Fibroblast of lung (primary cell): ENCODE results near the gene FIGNL1. TPM values are rescaled to one million over a fixed set of nuclear protein-coding genes. Genes with fewer than 3 reads are reported as not detected.
"Not testable (repeated sequence)": the region's sequence is repeated elsewhere in the genome, so short reads cannot be mapped to it uniquely, and the experiment has no call there.

Experiments used
- DNase-seq, 2 donors: peaks; one replicate each; pipeline versions ENCODE4 v3.0.0 to v3.0.0-alpha.2; 2010; ENCODE audit warnings: low read depth in 2 of 2
- H2AFZ ChIP-seq: 2 replicates; pipeline ENCODE4 v1.5.1; 2012; ENCODE audit warnings: low read length, control low read depth, inconsistent platforms
- H3K27ac ChIP-seq: 2 replicates; pipeline ENCODE4 v1.5.1; 2011; ENCODE audit warnings: low read length, control low read depth; ENCODE audit not compliant: insufficient read depth
- H3K27me3 ChIP-seq: 2 replicates; pipeline ENCODE4 v1.5.1; 2011; ENCODE audit warnings: mild to moderate bottlenecking, low read length; ENCODE audit not compliant: control insufficient read depth, insufficient read depth
- H3K36me3 ChIP-seq: 2 replicates; pipeline ENCODE4 v1.5.1; 2011; ENCODE audit warnings: low read length; ENCODE audit not compliant: control insufficient read depth, insufficient read depth
- H3K4me1 ChIP-seq: 2 replicates; pipeline ENCODE4 v1.5.1; 2011; ENCODE audit warnings: low read length; ENCODE audit not compliant: control insufficient read depth, insufficient read depth; ENCODE audit errors: extremely low read depth
- H3K4me2 ChIP-seq: 2 replicates; pipeline ENCODE4 v1.5.1; 2011; ENCODE audit warnings: low read length, control low read depth; ENCODE audit not compliant: insufficient read depth; ENCODE audit errors: extremely low read depth
- H3K4me3 ChIP-seq, 4 experiments: fragments of 200-600 bp in 1 of 4; sonication (generic) in 1 of 4; replicated peaks in 1 of 4; 2 replicates each; pipeline ENCODE4 v1.5.1; 2011 to 2016; ENCODE audit warnings: low read length in 4 of 4, low read depth in 3 of 4, mild to moderate bottlenecking in 3 of 4, control low read depth in 2 of 4, inconsistent platforms in 1 of 4, mixed read lengths in 1 of 4; ENCODE audit not compliant: insufficient read depth in 1 of 4; ENCODE audit errors: control extremely low read depth in 1 of 4
- H3K79me2 ChIP-seq: 2 replicates; pipeline ENCODE4 v1.5.1; 2012; ENCODE audit warnings: mild to moderate bottlenecking, low read length, inconsistent platforms; ENCODE audit not compliant: control insufficient read depth, insufficient read depth
- H3K9ac ChIP-seq: 2 replicates; pipeline ENCODE4 v1.5.1; 2011; ENCODE audit warnings: mild to moderate bottlenecking, low read length, control low read depth; ENCODE audit not compliant: insufficient read depth
- H3K9me3 ChIP-seq: 2 replicates; pipeline ENCODE4 v1.5.1; 2012; ENCODE audit warnings: low read depth, low read length; ENCODE audit not compliant: control insufficient read depth, insufficient read depth
- H4K20me1 ChIP-seq: 2 replicates; pipeline ENCODE4 v1.5.1; 2011; ENCODE audit warnings: low read length; ENCODE audit not compliant: control insufficient read depth, insufficient read depth; ENCODE audit errors: extremely low read depth
- EZH2 ChIP-seq: IDR thresholded peaks from 2 replicates; pipeline ENCODE4 v1.5.1; 2012; ENCODE audit warnings: low read length, control low read depth, mild to moderate bottlenecking; ENCODE audit errors: missing control alignments
- polyA plus RNA-seq, 2 donors: library from polyadenylated mRNA; depleted of rRNA in 1 of 2; stranded (reverse) in 1 of 2; unstranded in 1 of 2; fragments of >200 nt; gene quantifications; 2 replicates each; pipeline ENCODE4 v1.2.1, GENCODE V29; 2011 to 2012; ENCODE audit warnings: missing spikeins in 1 of 2
- total RNA-seq: library from RNA; depleted of rRNA; stranded (reverse); fragments of >200 nt; gene quantifications from 2 replicates; pipeline ENCODE4 v1.2.1, GENCODE V29; 2014
- TF ChIP-seq, protein P1 (sequence below), 2 donors: IDR thresholded peaks in 1 of 2; conservative IDR thresholded peaks in 1 of 2; 1 replicate in 1 of 2; 2 replicates in 1 of 2; pipeline ENCODE4 v1.5.1; 2011 to 2012; ENCODE audit warnings: low read length in 2 of 2, control low read depth in 1 of 2, inconsistent platforms in 1 of 2, low read depth in 1 of 2, mild to moderate bottlenecking in 1 of 2

FIGNL1 gene
- total and polyA plus RNA-seq, 2 donors (not counting 1 experiment from before 2014, with no cell fraction given), result 6.4 to 8.2 TPM

DNA sequence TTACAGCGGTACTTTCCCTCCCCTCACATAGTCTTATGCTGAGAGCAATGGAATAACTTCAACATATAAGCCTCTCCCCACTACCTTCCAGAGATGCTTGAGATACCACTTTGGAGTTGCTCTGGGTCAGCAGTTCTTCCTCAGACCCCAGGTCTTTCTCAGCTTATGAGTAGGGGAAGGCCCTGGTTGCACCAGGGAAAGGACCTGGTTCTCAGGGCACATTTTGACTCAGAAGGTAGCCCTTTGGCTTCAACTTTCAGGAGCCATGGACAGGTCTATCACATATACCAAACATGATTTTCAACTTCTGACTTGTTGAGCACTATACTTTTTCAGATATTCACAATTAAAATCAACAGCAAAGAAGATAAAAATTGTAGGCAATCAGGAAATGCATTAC, 11.5 kb upstream of the FIGNL1 start:
- Histone ChIP-seq H3K79me2 (no peaks in the 10 kb centered on the region), H3K9me3 (no peaks in the 10 kb centered on the region), H2AFZ (no peak overlapping the region), H3K36me3 (no peaks in the 10 kb centered on the region), H3K27me3 (no peaks in the 10 kb centered on the region), H3K9ac (no peak overlapping the region), H3K4me1 (no peaks in the 10 kb centered on the region), H3K4me3 (no peak overlapping the region), H3K27ac (no peak overlapping the region), H3K4me2 (no peak overlapping the region), H4K20me1 (no peaks in the 10 kb centered on the region)
- TF ChIP-seq, protein P1, sequence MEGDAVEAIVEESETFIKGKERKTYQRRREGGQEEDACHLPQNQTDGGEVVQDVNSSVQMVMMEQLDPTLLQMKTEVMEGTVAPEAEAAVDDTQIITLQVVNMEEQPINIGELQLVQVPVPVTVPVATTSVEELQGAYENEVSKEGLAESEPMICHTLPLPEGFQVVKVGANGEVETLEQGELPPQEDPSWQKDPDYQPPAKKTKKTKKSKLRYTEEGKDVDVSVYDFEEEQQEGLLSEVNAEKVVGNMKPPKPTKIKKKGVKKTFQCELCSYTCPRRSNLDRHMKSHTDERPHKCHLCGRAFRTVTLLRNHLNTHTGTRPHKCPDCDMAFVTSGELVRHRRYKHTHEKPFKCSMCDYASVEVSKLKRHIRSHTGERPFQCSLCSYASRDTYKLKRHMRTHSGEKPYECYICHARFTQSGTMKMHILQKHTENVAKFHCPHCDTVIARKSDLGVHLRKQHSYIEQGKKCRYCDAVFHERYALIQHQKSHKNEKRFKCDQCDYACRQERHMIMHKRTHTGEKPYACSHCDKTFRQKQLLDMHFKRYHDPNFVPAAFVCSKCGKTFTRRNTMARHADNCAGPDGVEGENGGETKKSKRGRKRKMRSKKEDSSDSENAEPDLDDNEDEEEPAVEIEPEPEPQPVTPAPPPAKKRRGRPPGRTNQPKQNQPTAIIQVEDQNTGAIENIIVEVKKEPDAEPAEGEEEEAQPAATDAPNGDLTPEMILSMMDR (conservative IDR thresholded peaks at IDR 0.05 in 1 of 2, IDR thresholded peaks at IDR 0.05 in 1 of 2; ENCODE audit: low read depth in 1 of 2, low read length in 2 of 2), result no peak
- no peak for TF ChIP-seq EZH2
- no peak for DNase-seq

GRCh38 chr7:50459183-50459582, 9.0 kb upstream of the FIGNL1 start:
- DNase-seq, H3K27me3 ChIP-seq, H4K20me1 ChIP-seq, H3K4me2 ChIP-seq, H3K27ac ChIP-seq, H3K9me3 ChIP-seq, H3K9ac ChIP-seq, H3K4me3 ChIP-seq, H3K36me3 ChIP-seq, H3K4me1 ChIP-seq, H3K79me2 ChIP-seq, H2AFZ ChIP-seq: not testable (repeated sequence)

GRCh38 chr7:50458651-50459050, 8.5 kb upstream of the FIGNL1 start:
- H3K4me1 ChIP-seq, H3K4me3 ChIP-seq, H3K27ac ChIP-seq: not testable (repeated sequence)

GRCh38 chr7:50456371-50457123, 6.4 kb upstream of the FIGNL1 start:
- TF ChIP-seq, protein P1 (conservative IDR thresholded peaks at IDR 0.05 in 1 of 2, IDR thresholded peaks at IDR 0.05 in 1 of 2; ENCODE audit: low read depth in 1 of 2, low read length in 2 of 2), result no peak
- no peak for TF ChIP-seq EZH2
- Histone ChIP-seq H3K9me3 (no peaks in the 10 kb centered on the region), H3K4me1 (no peaks in the 10 kb centered on the region), H3K36me3 (no peaks in the 10 kb centered on the region), H3K4me3 (no peak overlapping the region), H3K79me2 (no peaks in the 10 kb centered on the region), H3K9ac (no peak overlapping the region), H3K27me3 (peaks cover 5% of the 10 kb centered on the region), H4K20me1 (no peaks in the 10 kb centered on the region), H2AFZ (no peak overlapping the region), H3K27ac (no peak overlapping the region), H3K4me2 (no peak overlapping the region)
- DNase-seq, result no peak

More at GRCh38 chr7:50458651-50459050, 8.5 kb upstream of the FIGNL1 start:
- H3K9me3 ChIP-seq, H4K20me1 ChIP-seq, H3K9ac ChIP-seq, DNase-seq, H3K4me2 ChIP-seq, H3K79me2 ChIP-seq, H3K36me3 ChIP-seq, H2AFZ ChIP-seq, H3K27me3 ChIP-seq: not testable (repeated sequence)
